Measurements from ENCODE around the gene ATCAY.
A peak's percentile ranks its signal among the peaks of the same experiment; 100 is the strongest.
"Not testable (repeated sequence)": the region's sequence is repeated elsewhere in the genome, so short reads cannot be mapped to it uniquely, and the experiment has no call there.

ATCAY gene

GRCh38 chr19:3949997-3950859, 69.7 kb downstream of the ATCAY start:
- no peak for DNase-seq

GRCh38 chr19:3950871-3951861, 70.7 kb downstream of the ATCAY start:
- DNase-seq, result no peak

GRCh38 chr19:3952755-3953276, 72.3 kb downstream of the ATCAY start:
- not testable (repeated sequence) for DNase-seq

- no peak for DNase-seq
Observed at GRCh38 chr19:3954107-3954506, 73.6 kb downstream of the ATCAY start.

- not testable (repeated sequence) for DNase-seq
Observed at GRCh38 chr19:3955276-3955675, 74.8 kb downstream of the ATCAY start.

GRCh38 chr19:3955688-3956087, 75.2 kb downstream of the ATCAY start:
- no peak for DNase-seq

GRCh38 chr19:3958836-3959765, 78.6 kb downstream of the ATCAY start:
- DNase-seq, result no peak

- no peak for DNase-seq
Observed at GRCh38 chr19:3959766-3960131, 79.3 kb downstream of the ATCAY start.

- no peak for DNase-seq
Observed at GRCh38 chr19:3961007-3961406, 80.5 kb downstream of the ATCAY start.

- DNase-seq, result no peak
Observed at GRCh38 chr19:3963458-3964255, 83.2 kb downstream of the ATCAY start.

GRCh38 chr19:3964256-3965194, 84.0 kb downstream of the ATCAY start:
- DNase-seq, result no peak

- no peak for DNase-seq
Observed at GRCh38 chr19:3966051-3967017, 85.8 kb downstream of the ATCAY start.

- DNase-seq, result not testable (repeated sequence)
Observed at GRCh38 chr19:3967983-3968382, 87.5 kb downstream of the ATCAY start.

- DNase-seq, result peak; percentile 80
Observed at GRCh38 chr19:3968556-3969434, 88.3 kb downstream of the ATCAY start.

- DNase-seq, result no peak
Observed at GRCh38 chr19:3969435-3970312, 89.2 kb downstream of the ATCAY start.

- DNase-seq, result no peak
Observed at GRCh38 chr19:3970313-3970807, 89.9 kb downstream of the ATCAY start.
